OCI-LY7 (cell line): ENCODE data around the gene UHRF1.
"Not testable (repeated sequence)": the region's sequence is repeated elsewhere in the genome, so short reads cannot be mapped to it uniquely, and the experiment has no call there.

ENCODE experiments used
- CTCF ChIP-seq: fragments of 200-600 bp; sonication (generic); conservative IDR thresholded peaks from 2 replicates; pipeline ENCODE4 v1.5.1; 2014; ENCODE audit warnings: mild to moderate bottlenecking, antibody characterized with exemption, low read length, moderate library complexity, mixed read lengths
- EZH2phosphoT487 ChIP-seq: fragments of 200-600 bp; sonication (generic); IDR thresholded peaks from 2 replicates; pipeline ENCODE4 v1.6.1; 2018; ENCODE audit warnings: low read depth, borderline replicate concordance, mild to moderate bottlenecking, mixed run types, antibody characterized with exemption, low read length, moderate library complexity, mixed read lengths

GRCh38 chr19:4941638-4942169 lies 32.4 kb downstream of the UHRF1 start:
- not testable (repeated sequence) for TF ChIP-seq CTCF, EZH2phosphoT487
